DOHH2 (cell line): Measurements from ENCODE around the gene GJB1.

Source experiments
- H3F3A ChIP-seq: fragments of 200-600 bp; sonication (generic), shearing (Covaris generic); 2 replicates; pipeline ENCODE4 v1.6.0; 2016; ENCODE audit warnings: antibody characterized with exemption, mild to moderate bottlenecking; ENCODE audit not compliant: control insufficient read depth, insufficient read depth
- H3K27ac ChIP-seq: fragments of 200-600 bp; sonication (generic); 2 replicates; pipeline ENCODE4 v1.5.1; 2014; ENCODE audit warnings: low read depth, mild to moderate bottlenecking, low read length, moderate library complexity
- H3K27me3 ChIP-seq: fragments of 200-600 bp; sonication (generic); 2 replicates; pipeline ENCODE4 v1.6.1; 2014; ENCODE audit warnings: mild to moderate bottlenecking, low read length, mixed read lengths; ENCODE audit not compliant: control insufficient read depth
- H3K36me3 ChIP-seq: fragments of 200-600 bp; sonication (generic); 2 replicates; pipeline ENCODE4 v1.6.1; 2014; ENCODE audit warnings: mild to moderate bottlenecking, low read length, moderate library complexity, mixed read lengths; ENCODE audit not compliant: control insufficient read depth
- H3K4me1 ChIP-seq: fragments of 200-600 bp; sonication (generic); 2 replicates; pipeline ENCODE4 v1.6.1; 2014; ENCODE audit warnings: mild to moderate bottlenecking, low read length, mixed read lengths; ENCODE audit not compliant: control insufficient read depth
- H3K4me2 ChIP-seq: fragments of 200-600 bp; sonication (generic); 2 replicates; pipeline ENCODE4 v1.6.0; 2014; ENCODE audit warnings: mild to moderate bottlenecking, low read length, moderate library complexity
- H3K4me3 ChIP-seq: fragments of 200-600 bp; sonication (generic); 2 replicates; pipeline ENCODE4 v1.5.1; 2014; ENCODE audit warnings: mild to moderate bottlenecking, low read length, mixed read lengths
- H3K79me2 ChIP-seq: fragments of 200-600 bp; sonication (generic); 2 replicates; pipeline ENCODE4 v1.6.1; 2014; ENCODE audit warnings: mild to moderate bottlenecking, low read length, mixed read lengths; ENCODE audit not compliant: control insufficient read depth
- H3K9me2 ChIP-seq: fragments of 200-600 bp; sonication (generic); replicated peaks from 2 replicates; pipeline ENCODE4 v1.6.1; 2014; ENCODE audit warnings: mild to moderate bottlenecking, low read length, mixed read lengths; ENCODE audit not compliant: control insufficient read depth
- H3K9me3 ChIP-seq: fragments of 200-600 bp; sonication (generic); 2 replicates; pipeline ENCODE4 v1.6.1; 2014; ENCODE audit warnings: antibody characterized with exemption, low read length, mixed read lengths; ENCODE audit not compliant: control insufficient read depth, insufficient read depth
- H4K20me1 ChIP-seq: fragments of 200-600 bp; sonication (generic); 2 replicates; pipeline ENCODE4 v1.6.0; 2014; ENCODE audit warnings: low read depth, mild to moderate bottlenecking, antibody characterized with exemption, low read length, moderate library complexity; ENCODE audit not compliant: control insufficient read depth, insufficient read depth
- CTCF ChIP-seq: fragments of 200-600 bp; sonication (generic); IDR thresholded peaks from one replicate; pipeline ENCODE4 v1.5.1; 2014; ENCODE audit warnings: antibody characterized with exemption, mild to moderate bottlenecking, low read depth, low read length; ENCODE audit not compliant: poor library complexity, severe bottlenecking
- EZH2phosphoT487 ChIP-seq: fragments of 200-600 bp; sonication (generic); IDR thresholded peaks from 2 replicates; pipeline ENCODE4 v1.6.1; 2017; ENCODE audit warnings: borderline replicate concordance, mild to moderate bottlenecking, antibody characterized with exemption, low read length, moderate library complexity, mixed read lengths

Gene GJB1

GRCh38 chrX:71251466-71251973, 28.5 kb downstream of the GJB1 start:
- Histone ChIP-seq H3K27ac (no peak overlapping the region), H3K9me3 (no peaks in the 10 kb centered on the region), H4K20me1 (no peaks in the 10 kb centered on the region), H3K4me2 (peak overlapping the region; percentile 14; the same call in 1 of the 2 replicates), H3K4me1 (peaks cover 23% of the 10 kb centered on the region), H3K4me3 (no peak overlapping the region), H3K27me3 (no peaks in the 10 kb centered on the region), H3K9me2 (no peaks in the 10 kb centered on the region), H3K36me3 (peaks cover 37% of the 10 kb centered on the region), H3F3A (no peaks in the 10 kb centered on the region), H3K79me2 (peaks cover 17% of the 10 kb centered on the region)
- TF ChIP-seq EZH2phosphoT487 (no peak), CTCF (no peak)

- H3K79me2 ChIP-seq = peaks cover 17% of the 10 kb centered on the region
- H3K27ac ChIP-seq = no peak overlapping the region
- no peaks in the 10 kb centered on the region for H4K20me1 ChIP-seq
- no peaks in the 10 kb centered on the region for H3F3A ChIP-seq
- peak overlapping the region; percentile 92 for H3K4me3 ChIP-seq
- no peaks in the 10 kb centered on the region for H3K9me2 ChIP-seq
- H3K4me1 ChIP-seq = peaks cover 23% of the 10 kb centered on the region
- H3K9me3 ChIP-seq = no peaks in the 10 kb centered on the region
- peaks cover 30% of the 10 kb centered on the region for H3K36me3 ChIP-seq
- TF ChIP-seq EZH2phosphoT487 = no peak
- TF ChIP-seq CTCF = no peak
- H3K4me2 ChIP-seq = peak overlapping the region; percentile 69
- H3K27me3 ChIP-seq = no peaks in the 10 kb centered on the region
These were observed 29.2 kb downstream of the GJB1 start for GRCh38 chrX:71252221-71252620.

- H3K9me2 ChIP-seq = no peaks in the 10 kb centered on the region
- peak overlapping the region; percentile 69 for H3K4me2 ChIP-seq
- no peaks in the 10 kb centered on the region for H4K20me1 ChIP-seq
- peak overlapping the region; percentile 92 for H3K4me3 ChIP-seq
- H3K27ac ChIP-seq = peak overlapping the region; percentile 77
- H3K9me3 ChIP-seq = no peaks in the 10 kb centered on the region
- TF ChIP-seq EZH2phosphoT487 (no peak), CTCF (peak; percentile 62)
- H3K79me2 ChIP-seq = peaks cover 17% of the 10 kb centered on the region
- H3K27me3 ChIP-seq = no peaks in the 10 kb centered on the region
- peaks cover 23% of the 10 kb centered on the region for H3K4me1 ChIP-seq
- H3K36me3 ChIP-seq = peaks cover 23% of the 10 kb centered on the region
- H3F3A ChIP-seq = no peaks in the 10 kb centered on the region
These were observed 30.4 kb downstream of the GJB1 start for GRCh38 chrX:71253253-71254091.
